BE2C (cell line): Measurements from ENCODE around the gene LOXL3.
A peak's percentile ranks its signal among the peaks of the same experiment; 100 is the strongest.

ENCODE experiments used
- DNase-seq: peaks from one replicate; pipeline ENCODE4 v3.0.0-alpha.2; 2020
- H3K27me3 ChIP-seq: fragments of 250-450 bp; sonication (Bioruptor Pico); 2 replicates; pipeline ENCODE4 v1.5.1; 2020; ENCODE audit warnings: mild to moderate bottlenecking
- H3K36me3 ChIP-seq: fragments of 250-450 bp; sonication (Bioruptor Pico); 2 replicates; pipeline ENCODE4 v1.5.1; 2020; ENCODE audit warnings: mild to moderate bottlenecking
- H3K4me1 ChIP-seq: fragments of 250-450 bp; sonication (Bioruptor Pico); 2 replicates; pipeline ENCODE4 v1.5.1; 2020
- H3K4me3 ChIP-seq: 2 replicates; pipeline ENCODE4 v1.5.1; 2011; ENCODE audit warnings: low read depth, low read length
- H3K9me3 ChIP-seq: fragments of 250-450 bp; sonication (Bioruptor Pico); 2 replicates; pipeline ENCODE4 v1.5.1; 2020
- CTCF ChIP-seq: IDR thresholded peaks from 2 replicates; pipeline ENCODE4 v1.5.1; 2012; ENCODE audit warnings: mild to moderate bottlenecking, low read depth, low read length

Gene LOXL3

DNA sequence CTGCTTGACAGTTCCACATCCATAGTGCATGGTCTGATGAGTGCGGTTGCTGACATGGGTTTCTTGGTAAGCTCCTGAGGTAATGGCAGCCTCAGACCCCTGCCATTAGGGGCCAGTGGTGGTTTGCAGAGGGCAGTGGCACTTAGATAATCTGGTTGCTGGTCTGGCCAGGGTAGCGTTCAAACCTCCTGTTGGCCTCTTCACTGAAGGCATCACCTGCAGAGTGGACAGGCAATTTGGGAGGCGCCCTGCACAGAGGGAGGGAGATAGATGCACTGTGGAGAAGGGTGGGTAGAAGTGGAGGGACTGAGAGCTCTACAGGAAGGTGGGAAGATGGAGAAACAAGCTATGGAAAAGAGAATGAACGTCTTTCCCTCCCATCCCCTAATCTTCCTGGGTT is 20.3 kb downstream of the LOXL3 start:
- Histone ChIP-seq H3K4me3 (no peak overlapping the region), H3K9me3 (no peaks in the 10 kb centered on the region), H3K4me1 (no peaks in the 10 kb centered on the region), H3K27me3 (no peaks in the 10 kb centered on the region), H3K36me3 (peaks cover 5% of the 10 kb centered on the region; the same call in 1 of the 2 replicates)
- no peak for TF ChIP-seq CTCF
- DNase-seq, result no peak

DNA sequence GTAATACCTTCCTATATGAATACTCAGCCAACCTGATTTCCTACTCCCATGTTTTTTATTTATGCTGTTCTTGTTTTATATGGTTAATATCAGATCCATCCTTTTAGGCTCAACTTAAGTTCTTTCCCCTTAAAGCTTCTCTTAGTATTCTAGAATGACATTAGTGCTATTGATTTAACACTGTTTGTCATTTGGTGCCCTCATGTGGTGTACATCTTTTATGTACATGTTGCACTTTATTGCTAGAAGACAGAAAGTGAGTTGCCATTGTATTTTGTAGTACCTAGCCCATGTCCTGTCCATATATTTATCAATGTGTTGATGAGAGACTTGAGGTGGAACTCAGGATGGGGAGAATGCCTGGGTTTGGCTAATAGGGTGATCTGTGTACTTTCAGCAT is 21.5 kb downstream of the LOXL3 start:
- DNase-seq, result no peak
- TF ChIP-seq CTCF, result peak; percentile 33; the same call in 1 of the 2 replicates
- Histone ChIP-seq H3K4me1 (no peaks in the 10 kb centered on the region), H3K36me3 (peaks cover 11% of the 10 kb centered on the region), H3K27me3 (no peaks in the 10 kb centered on the region), H3K4me3 (no peak overlapping the region), H3K9me3 (no peaks in the 10 kb centered on the region)

GRCh38 chr2:74531666-74532065 is 22.1 kb downstream of the LOXL3 start:
- TF ChIP-seq CTCF, result no peak
- Histone ChIP-seq H3K9me3 (no peaks in the 10 kb centered on the region), H3K27me3 (no peaks in the 10 kb centered on the region), H3K4me1 (no peaks in the 10 kb centered on the region), H3K36me3 (peaks cover 16% of the 10 kb centered on the region), H3K4me3 (no peak overlapping the region; the same call in 1 of the 2 replicates)
- no peak for DNase-seq

DNA sequence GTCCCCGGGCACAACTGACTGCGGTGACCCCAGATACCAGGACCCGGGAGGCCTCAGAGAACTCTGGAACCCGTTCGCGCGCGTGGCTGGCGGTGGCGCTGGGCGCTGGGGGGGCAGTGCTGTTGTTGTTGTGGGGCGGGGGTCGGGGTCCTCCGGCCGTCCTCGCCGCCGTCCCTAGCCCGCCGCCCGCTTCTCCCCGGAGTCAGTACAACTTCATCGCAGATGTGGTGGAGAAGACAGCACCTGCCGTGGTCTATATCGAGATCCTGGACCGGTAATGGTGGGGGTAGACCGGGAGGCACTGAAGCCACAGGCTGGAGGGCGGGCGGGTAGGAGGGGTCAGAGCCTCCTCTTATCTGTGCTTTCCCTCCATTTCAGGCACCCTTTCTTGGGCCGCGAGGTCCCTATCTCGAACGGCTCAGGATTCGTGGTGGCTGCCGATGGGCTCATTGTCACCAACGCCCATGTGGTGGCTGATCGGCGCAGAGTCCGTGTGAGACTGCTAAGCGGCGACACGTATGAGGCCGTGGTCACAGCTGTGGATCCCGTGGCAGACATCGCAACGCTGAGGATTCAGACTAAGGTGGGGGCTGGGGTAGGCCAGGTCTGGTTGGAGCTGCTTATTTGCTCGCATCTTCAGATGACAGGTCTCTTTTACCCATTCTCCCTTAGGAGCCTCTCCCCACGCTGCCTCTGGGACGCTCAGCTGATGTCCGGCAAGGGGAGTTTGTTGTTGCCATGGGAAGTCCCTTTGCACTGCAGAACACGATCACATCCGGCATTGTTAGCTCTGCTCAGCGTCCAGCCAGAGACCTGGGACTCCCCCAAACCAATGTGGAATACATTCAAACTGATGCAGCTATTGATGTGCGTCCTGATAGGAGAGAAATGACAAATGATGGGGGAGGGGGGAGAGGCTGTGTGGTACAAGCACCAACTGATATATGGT is 23.2 kb downstream of the LOXL3 start:
- peak; percentile 35 for DNase-seq
- Histone ChIP-seq H3K4me1 (no peaks in the 10 kb centered on the region), H3K4me3 (peak overlapping the region; percentile 87), H3K27me3 (no peaks in the 10 kb centered on the region), H3K36me3 (peaks cover 28% of the 10 kb centered on the region), H3K9me3 (no peaks in the 10 kb centered on the region)
- TF ChIP-seq CTCF, result no peak

GRCh38 chr2:74529357-74530238 is 24.1 kb downstream of the LOXL3 start, which contains the start of the genes AUP1 and HTRA2:
TSS of gene AUP1 (minus strand) at chr2:74529706. CDS start at chr2:74529629, 77 bp downstream.
TSS of gene HTRA2 (plus strand) at chr2:74529933. CDS start at chr2:74530007, 74 bp downstream.
- DNase-seq, result peak; percentile 94
- Histone ChIP-seq H3K36me3 (peaks cover 31% of the 10 kb centered on the region), H3K4me3 (peak within 1 kb of the TSS; percentile 87), H3K4me1 (no peaks in the 10 kb centered on the region), H3K9me3 (no peaks in the 10 kb centered on the region), H3K27me3 (no peaks in the 10 kb centered on the region)
- no peak for TF ChIP-seq CTCF
